Skeletal muscle tissue (tissue), 4 donors: ENCODE measurements around the gene CMAS. TPM values are rescaled to one million over a fixed set of nuclear protein-coding genes. Genes with fewer than 3 reads are reported as not detected.
"Not testable (repeated sequence)": the region's sequence is repeated elsewhere in the genome, so short reads cannot be mapped to it uniquely, and the experiment has no call there.

Source experiments
- H3K27ac ChIP-seq: one replicate; pipeline ENCODE4 v1.7.0; 2013; ENCODE audit warnings: mild to moderate bottlenecking, low read depth, low read length, inconsistent platforms
- H3K27me3 ChIP-seq, 3 donors: one replicate each; pipeline ENCODE4 v1.7.0; 2013; ENCODE audit warnings: low read length in 3 of 3; ENCODE audit not compliant: control insufficient read depth in 3 of 3, insufficient read depth in 3 of 3
- H3K36me3 ChIP-seq, 3 donors: one replicate each; pipeline ENCODE4 v1.7.0; 2013; ENCODE audit warnings: low read length in 3 of 3; ENCODE audit not compliant: control insufficient read depth in 3 of 3, insufficient read depth in 3 of 3
- H3K4me1 ChIP-seq, 3 donors: one replicate each; pipeline ENCODE4 v1.7.0; 2013; ENCODE audit warnings: low read length in 3 of 3, mild to moderate bottlenecking in 3 of 3; ENCODE audit not compliant: control insufficient read depth in 3 of 3, insufficient read depth in 3 of 3
- H3K4me3 ChIP-seq, 3 donors: one replicate each; pipeline ENCODE4 v1.7.0; 2013; ENCODE audit warnings: low read length in 3 of 3
- H3K9ac ChIP-seq, 3 donors: one replicate each; pipeline ENCODE4 v1.7.0; 2013; ENCODE audit warnings: low read length in 3 of 3, mild to moderate bottlenecking in 3 of 3, moderate library complexity in 2 of 3, low read depth in 1 of 3
- H3K9me3 ChIP-seq, 3 donors: one replicate each; pipeline ENCODE4 v1.7.0; 2013; ENCODE audit warnings: low read length in 3 of 3; ENCODE audit not compliant: control insufficient read depth in 3 of 3
- total RNA-seq: library from RNA; depleted of rRNA; stranded (reverse); fragments of >200 nt; gene quantifications from one replicate; pipeline ENCODE4 v1.2.3, GENCODE V29; 2014
- donor health status: Osteomylitis.

CMAS gene
- total RNA-seq, 1 donor from 2014 or later = 26.6 TPM

GRCh38 chr12:22044391-22044790 is 1.6 kb upstream of the CMAS start:
- Histone ChIP-seq H3K27ac (no peak overlapping the region), H3K4me1 (peaks cover 5 to 10% (median 6%) of the 10 kb centered on the region in 3 donors), H3K9ac (no peak overlapping the region), H3K9me3 (no peaks in the 10 kb centered on the region), H3K27me3 (no peaks in the 10 kb centered on the region), H3K4me3 (no peak overlapping the region), H3K36me3 (peaks cover 0 to 3% (median 0%) of the 10 kb centered on the region in 3 donors)

- Histone ChIP-seq H3K27ac (peak overlapping the region; percentile 69), H3K4me3 (peak overlapping the region; percentile 85 to 86 (median 86)), H3K9ac (peak overlapping the region; percentile 75 to 93 (median 88)), H3K4me1 (peaks cover 5 to 10% (median 6%) of the 10 kb centered on the region in 3 donors), H3K9me3 (no peaks in the 10 kb centered on the region), H3K27me3 (no peaks in the 10 kb centered on the region), H3K36me3 (peaks cover 0 to 3% (median 0%) of the 10 kb centered on the region in 3 donors)
These were observed 961 bp downstream of the CMAS start for GRCh38 chr12:22046968-22047390.

GRCh38 chr12:22047494-22047893 is 1.5 kb downstream of the CMAS start:
- no peaks in the 10 kb centered on the region for H3K9me3 ChIP-seq
- H3K9ac ChIP-seq = no peak overlapping the region
- H3K36me3 ChIP-seq = peaks cover 0 to 3% (median 0%) of the 10 kb centered on the region in 3 donors
- H3K4me3 ChIP-seq = no peak overlapping the region
- no peak overlapping the region for H3K27ac ChIP-seq
- peaks cover 5 to 10% (median 6%) of the 10 kb centered on the region in 3 donors for H3K4me1 ChIP-seq
- H3K27me3 ChIP-seq = no peaks in the 10 kb centered on the region

- peaks cover 0 to 3% (median 0%) of the 10 kb centered on the region in 3 donors for H3K36me3 ChIP-seq
- no peak overlapping the region for H3K27ac ChIP-seq
- no peaks in the 10 kb centered on the region for H3K9me3 ChIP-seq
- peaks cover 5 to 10% (median 6%) of the 10 kb centered on the region in 3 donors for H3K4me1 ChIP-seq
- H3K27me3 ChIP-seq = no peaks in the 10 kb centered on the region
- no peak overlapping the region for H3K4me3 ChIP-seq
- H3K9ac ChIP-seq = no peak overlapping the region
These were observed 2.5 kb downstream of the CMAS start for GRCh38 chr12:22048351-22049041.

- no peaks in the 10 kb centered on the region for H3K27me3 ChIP-seq
- peaks cover 5 to 10% (median 6%) of the 10 kb centered on the region in 3 donors for H3K4me1 ChIP-seq
- no peaks in the 10 kb centered on the region for H3K9me3 ChIP-seq
These were observed 4.1 kb downstream of the CMAS start for GRCh38 chr12:22050078-22050477.

GRCh38 chr12:22051114-22051698 is 5.2 kb downstream of the CMAS start:
- Histone ChIP-seq H3K4me1 (peaks cover 5 to 10% (median 6%) of the 10 kb centered on the region in 3 donors), H3K27me3 (no peaks in the 10 kb centered on the region), H3K9ac (no peak overlapping the region)

More at GRCh38 chr12:22050078-22050477, 4.1 kb downstream of the CMAS start:
- H3K27ac ChIP-seq = no peak overlapping the region
- H3K9ac ChIP-seq = no peak overlapping the region
- H3K4me3 ChIP-seq = no peak overlapping the region
- H3K36me3 ChIP-seq = peaks cover 0 to 3% (median 0%) of the 10 kb centered on the region in 3 donors

GRCh38 chr12:22052994-22053393 is 7.0 kb downstream of the CMAS start:
- H3K27me3 ChIP-seq, H3K4me3 ChIP-seq, H3K9me3 ChIP-seq, H3K27ac ChIP-seq, H3K9ac ChIP-seq, H3K4me1 ChIP-seq: not testable (repeated sequence)
- H3K36me3 ChIP-seq = peaks cover 3 to 14% (median 10%) of the 10 kb centered on the region in 3 donors

More at GRCh38 chr12:22051114-22051698, 5.2 kb downstream of the CMAS start:
- Histone ChIP-seq H3K9me3 (no peaks in the 10 kb centered on the region), H3K36me3 (peaks cover 0 to 5% (median under 1%) of the 10 kb centered on the region in 3 donors), H3K4me3 (no peak overlapping the region), H3K27ac (no peak overlapping the region)

- H3K36me3 ChIP-seq = peaks cover 3 to 17% (median 17%) of the 10 kb centered on the region in 3 donors
- H3K4me1 ChIP-seq = no peaks in the 10 kb centered on the region
- no peak overlapping the region for H3K9ac ChIP-seq
These were observed 8.1 kb downstream of the CMAS start for GRCh38 chr12:22054155-22054554.

GRCh38 chr12:22056607-22057006 is 10.6 kb downstream of the CMAS start:
- Histone ChIP-seq H3K4me1 (no peaks in the 10 kb centered on the region), H3K4me3 (no peak overlapping the region), H3K9me3 (no peaks in the 10 kb centered on the region), H3K36me3 (peaks cover 8 to 26% (median 22%) of the 10 kb centered on the region in 3 donors), H3K27ac (no peak overlapping the region), H3K27me3 (no peaks in the 10 kb centered on the region), H3K9ac (no peak overlapping the region)

More at GRCh38 chr12:22054155-22054554, 8.1 kb downstream of the CMAS start:
- no peaks in the 10 kb centered on the region for H3K9me3 ChIP-seq
- no peak overlapping the region for H3K4me3 ChIP-seq
- no peaks in the 10 kb centered on the region for H3K27me3 ChIP-seq
- no peak overlapping the region for H3K27ac ChIP-seq
